Measurements from ENCODE around the gene KRT2. TPM values are rescaled to one million over a fixed set of nuclear protein-coding genes. Genes with fewer than 3 reads are reported as not detected.

Gene KRT2
- total RNA-seq, 1 donor from 2014 or later, result not detected

GRCh38 chr12:52648012-52648550 lies 3.9 kb downstream of the KRT2 start:
- no peaks in the 10 kb centered on the region for H3K79me2 ChIP-seq (ENCODE audit: insufficient read depth, low read length)
- H3K36me3 ChIP-seq (ENCODE audit: insufficient read depth, low read length), result no peaks in the 10 kb centered on the region
- no peak overlapping the region for H3K27ac ChIP-seq (ENCODE audit: low read depth, low read length)
- no peak overlapping the region for H3K9ac ChIP-seq (ENCODE audit: low read length)
- DNase-seq (ENCODE audit: low read depth) (no peak), FAIRE-seq (no peak)
- no peaks in the 10 kb centered on the region for H4K20me1 ChIP-seq (ENCODE audit: insufficient read depth, low read length)
- H3K36me3 Mint-ChIP-seq (ENCODE audit: low read depth, unreplicated experiment), result no peaks in the 10 kb centered on the region
- H3K4me2 ChIP-seq (ENCODE audit: low read length), result no peak overlapping the region
- H3K9me3 ChIP-seq (ENCODE audit: insufficient read depth, low read depth, low read length), result no peaks in the 10 kb centered on the region
- no peaks in the 10 kb centered on the region for H3K9me3 Mint-ChIP-seq (ENCODE audit: unreplicated experiment)
- peaks cover 65% of the 10 kb centered on the region for H3K27me3 Mint-ChIP-seq (ENCODE audit: low read depth, unreplicated experiment)
- peaks cover 12% of the 10 kb centered on the region for H3K27me3 ChIP-seq (ENCODE audit: insufficient read depth, low read length)
- H3K4me3 ChIP-seq (ENCODE audit: insufficient read depth, low read depth, low read length), result no peak overlapping the region
- no peak overlapping the region for H3K27ac Mint-ChIP-seq (ENCODE audit: unreplicated experiment)
- no peak overlapping the region for H3K4me3 Mint-ChIP-seq (ENCODE audit: unreplicated experiment)
- TF ChIP-seq CTCF (IDR thresholded peaks at IDR 0.05; ENCODE audit: insufficient read depth, low read depth, low read length) (no peak), EZH2 (IDR thresholded peaks at IDR 0.05; ENCODE audit: insufficient read depth, low read length) (no peak)
- H3K4me1 ChIP-seq (ENCODE audit: insufficient read depth, low read length), result no peaks in the 10 kb centered on the region
- H2AFZ ChIP-seq (ENCODE audit: low read depth, low read length), result no peak overlapping the region
- no peaks in the 10 kb centered on the region for H3K4me1 Mint-ChIP-seq (ENCODE audit: low read depth, unreplicated experiment)

- DNase-seq (ENCODE audit: low read depth), result no peak
- no peak for FAIRE-seq
- Histone ChIP-seq H3K36me3 (ENCODE audit: insufficient read depth, low read length) (no peaks in the 10 kb centered on the region), H3K4me2 (ENCODE audit: low read length) (no peak overlapping the region), H4K20me1 (ENCODE audit: insufficient read depth, low read length) (no peaks in the 10 kb centered on the region), H3K4me1 (ENCODE audit: insufficient read depth, low read length) (no peaks in the 10 kb centered on the region), H3K9me3 (ENCODE audit: insufficient read depth, low read depth, low read length) (no peaks in the 10 kb centered on the region), H3K27ac (ENCODE audit: low read depth, low read length) (no peak overlapping the region), H3K27me3 (ENCODE audit: insufficient read depth, low read length) (peaks cover 12% of the 10 kb centered on the region), H3K9ac (ENCODE audit: low read length) (no peak overlapping the region), H3K4me3 (ENCODE audit: insufficient read depth, low read depth, low read length) (no peak overlapping the region), H3K79me2 (ENCODE audit: insufficient read depth, low read length) (no peaks in the 10 kb centered on the region), H2AFZ (ENCODE audit: low read depth, low read length) (no peak overlapping the region)
- peaks cover 69% of the 10 kb centered on the region for H3K27me3 Mint-ChIP-seq (ENCODE audit: low read depth, unreplicated experiment)
- no peaks in the 10 kb centered on the region for H3K4me1 Mint-ChIP-seq (ENCODE audit: low read depth, unreplicated experiment)
- TF ChIP-seq EZH2 (IDR thresholded peaks at IDR 0.05; ENCODE audit: insufficient read depth, low read length), result no peak
- no peak for TF ChIP-seq CTCF (IDR thresholded peaks at IDR 0.05; ENCODE audit: insufficient read depth, low read depth, low read length)
- no peak overlapping the region for H3K27ac Mint-ChIP-seq (ENCODE audit: unreplicated experiment)
- H3K36me3 Mint-ChIP-seq (ENCODE audit: low read depth, unreplicated experiment), result no peaks in the 10 kb centered on the region
- H3K9me3 Mint-ChIP-seq (ENCODE audit: unreplicated experiment), result no peaks in the 10 kb centered on the region
- H3K4me3 Mint-ChIP-seq (ENCODE audit: unreplicated experiment), result no peak overlapping the region
Measured at GRCh38 chr12:52647601-52648000, 4.4 kb downstream of the KRT2 start.

GRCh38 chr12:52646613-52647012 lies 5.4 kb downstream of the KRT2 start:
- no peak overlapping the region for H3K9ac ChIP-seq (ENCODE audit: low read length)
- H3K9me3 ChIP-seq (ENCODE audit: insufficient read depth, low read depth, low read length), result no peaks in the 10 kb centered on the region
- no peak for TF ChIP-seq CTCF (IDR thresholded peaks at IDR 0.05; ENCODE audit: insufficient read depth, low read depth, low read length)
- no peak for TF ChIP-seq EZH2 (IDR thresholded peaks at IDR 0.05; ENCODE audit: insufficient read depth, low read length)
- H2AFZ ChIP-seq (ENCODE audit: low read depth, low read length), result no peak overlapping the region
- no peaks in the 10 kb centered on the region for H3K4me1 Mint-ChIP-seq (ENCODE audit: low read depth, unreplicated experiment)
- H3K36me3 ChIP-seq (ENCODE audit: insufficient read depth, low read length), result no peaks in the 10 kb centered on the region
- no peak for DNase-seq (ENCODE audit: low read depth)
- H3K4me1 ChIP-seq (ENCODE audit: insufficient read depth, low read length), result no peaks in the 10 kb centered on the region
- no peak overlapping the region for H3K4me2 ChIP-seq (ENCODE audit: low read length)
- H3K9me3 Mint-ChIP-seq (ENCODE audit: unreplicated experiment), result no peaks in the 10 kb centered on the region
- no peak overlapping the region for H3K27ac ChIP-seq (ENCODE audit: low read depth, low read length)
- H3K4me3 ChIP-seq (ENCODE audit: insufficient read depth, low read depth, low read length), result no peak overlapping the region
- H3K27me3 Mint-ChIP-seq (ENCODE audit: low read depth, unreplicated experiment), result peaks cover 76% of the 10 kb centered on the region
- H4K20me1 ChIP-seq (ENCODE audit: insufficient read depth, low read length), result no peaks in the 10 kb centered on the region
- H3K27ac Mint-ChIP-seq (ENCODE audit: unreplicated experiment), result no peak overlapping the region
- H3K36me3 Mint-ChIP-seq (ENCODE audit: low read depth, unreplicated experiment), result no peaks in the 10 kb centered on the region
- H3K79me2 ChIP-seq (ENCODE audit: insufficient read depth, low read length), result no peaks in the 10 kb centered on the region
- no peak for FAIRE-seq
- peaks cover 16% of the 10 kb centered on the region for H3K27me3 ChIP-seq (ENCODE audit: insufficient read depth, low read length)
- H3K4me3 Mint-ChIP-seq (ENCODE audit: unreplicated experiment), result no peak overlapping the region

Measured in astrocyte (in vitro differentiated cells and primary cell).